ENCODE results near the gene DZANK1.
"Not testable (repeated sequence)": the region's sequence is repeated elsewhere in the genome, so short reads cannot be mapped to it uniquely, and the experiment has no call there.

The DZANK1 gene

GRCh38 chr20:18466894-18467730, at the start of gene DZANK1, which contains the start of gene POLR3F:
Gene DZANK1, minus strand, starts transcription at chr20:18467030. Its CDS starts 1,672 bp downstream, at chr20:18465358.
Gene POLR3F, plus strand, starts transcription at chr20:18467390. Its CDS starts 117 bp downstream, at chr20:18467507.
- peak; percentile 85 to 87 for DNase-seq

- DNase-seq: no peak
Measured at GRCh38 chr20:18515973-18516372, 49.1 kb upstream of the DZANK1 start.

- no peak for DNase-seq
Measured at GRCh38 chr20:18514127-18514526, 47.3 kb upstream of the DZANK1 start.

GRCh38 chr20:18513208-18513607, 46.4 kb upstream of the DZANK1 start:
- no peak for DNase-seq

- DNase-seq: no peak
Measured at GRCh38 chr20:18511571-18511970, 44.7 kb upstream of the DZANK1 start.

GRCh38 chr20:18507218-18508191, 40.7 kb upstream of the DZANK1 start, which contains the start of gene SEC23B:
Gene SEC23B, plus strand, starts transcription at chr20:18507940. Its CDS starts 2,896 bp downstream, at chr20:18510836.
- peak; percentile 88 to 89 for DNase-seq

GRCh38 chr20:18506744-18507143, 39.9 kb upstream of the DZANK1 start:
- DNase-seq: peak in 1 of 2 experiments; percentile 44

GRCh38 chr20:18504479-18505060, 37.7 kb upstream of the DZANK1 start:
- no peak for DNase-seq

GRCh38 chr20:18501672-18502071, 34.8 kb upstream of the DZANK1 start:
- not testable (repeated sequence) for DNase-seq

- DNase-seq: no peak
Measured at GRCh38 chr20:18497603-18498002, 30.8 kb upstream of the DZANK1 start.

- peak in 1 of 2 experiments; percentile 49 for DNase-seq
Measured at GRCh38 chr20:18496740-18497592, 30.1 kb upstream of the DZANK1 start, which contains the start of gene RBBP9. Gene RBBP9, minus strand, starts transcription at chr20:18497225. Its CDS starts 58 bp downstream, at chr20:18497167.

- DNase-seq: no peak
Measured at GRCh38 chr20:18496042-18496441, 29.2 kb upstream of the DZANK1 start.

GRCh38 chr20:18488301-18488700, 21.5 kb upstream of the DZANK1 start:
- no peak for DNase-seq

GRCh38 chr20:18481596-18481995, 14.8 kb upstream of the DZANK1 start:
- no peak for DNase-seq

GRCh38 chr20:18477821-18478220, 11.0 kb upstream of the DZANK1 start:
- no peak for DNase-seq

GRCh38 chr20:18477218-18477617, 10.4 kb upstream of the DZANK1 start:
- DNase-seq: no peak

GRCh38 chr20:18466574-18466893, 296 bp downstream of the DZANK1 start:
- DNase-seq: no peak

- DNase-seq: no peak
Measured at GRCh38 chr20:18465536-18466200, 1.2 kb downstream of the DZANK1 start.

GRCh38 chr20:18456600-18456999, 10.2 kb downstream of the DZANK1 start:
- no peak for DNase-seq

GRCh38 chr20:18443886-18444285, 22.9 kb downstream of the DZANK1 start:
- DNase-seq: no peak

GRCh38 chr20:18440403-18440802, 26.4 kb downstream of the DZANK1 start:
- DNase-seq: no peak
